ENCODE measurements around the gene PRM1. TPM values are rescaled to one million over a fixed set of nuclear protein-coding genes. Genes with fewer than 3 reads are reported as not detected.
A peak's percentile ranks its signal among the peaks of the same experiment; 100 is the strongest.

Gene PRM1
- total and polyA plus RNA-seq, 2 of the 13 experiments (the other 11 are each of a cell fraction or from before 2014, with no cell fraction given), result not detected

DNA sequence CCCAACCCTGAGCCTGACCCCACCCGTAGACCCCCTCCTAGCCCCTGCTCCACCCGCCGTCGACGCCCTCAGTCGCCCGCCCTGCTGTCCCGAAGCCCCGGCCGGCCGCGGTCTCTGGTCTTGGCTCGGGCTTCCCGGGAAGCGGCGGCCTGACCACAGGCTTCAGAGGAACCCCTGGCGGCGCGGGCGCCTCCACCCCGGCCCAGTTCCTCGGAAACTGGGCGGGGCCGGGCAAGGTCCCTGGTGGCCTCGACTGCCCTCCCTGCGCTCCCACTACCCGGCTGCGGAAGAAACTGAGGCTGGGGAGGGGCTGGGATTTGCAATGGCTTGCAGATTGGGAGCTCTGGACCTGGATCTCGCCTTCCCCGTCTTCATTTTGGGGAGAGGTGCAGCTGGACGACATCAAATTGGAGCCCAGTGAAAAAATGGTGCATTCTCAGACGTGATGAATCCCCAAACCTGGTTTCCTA, 24.4 kb downstream of the PRM1 start (continued):
- TF ChIP-seq, protein P1, sequence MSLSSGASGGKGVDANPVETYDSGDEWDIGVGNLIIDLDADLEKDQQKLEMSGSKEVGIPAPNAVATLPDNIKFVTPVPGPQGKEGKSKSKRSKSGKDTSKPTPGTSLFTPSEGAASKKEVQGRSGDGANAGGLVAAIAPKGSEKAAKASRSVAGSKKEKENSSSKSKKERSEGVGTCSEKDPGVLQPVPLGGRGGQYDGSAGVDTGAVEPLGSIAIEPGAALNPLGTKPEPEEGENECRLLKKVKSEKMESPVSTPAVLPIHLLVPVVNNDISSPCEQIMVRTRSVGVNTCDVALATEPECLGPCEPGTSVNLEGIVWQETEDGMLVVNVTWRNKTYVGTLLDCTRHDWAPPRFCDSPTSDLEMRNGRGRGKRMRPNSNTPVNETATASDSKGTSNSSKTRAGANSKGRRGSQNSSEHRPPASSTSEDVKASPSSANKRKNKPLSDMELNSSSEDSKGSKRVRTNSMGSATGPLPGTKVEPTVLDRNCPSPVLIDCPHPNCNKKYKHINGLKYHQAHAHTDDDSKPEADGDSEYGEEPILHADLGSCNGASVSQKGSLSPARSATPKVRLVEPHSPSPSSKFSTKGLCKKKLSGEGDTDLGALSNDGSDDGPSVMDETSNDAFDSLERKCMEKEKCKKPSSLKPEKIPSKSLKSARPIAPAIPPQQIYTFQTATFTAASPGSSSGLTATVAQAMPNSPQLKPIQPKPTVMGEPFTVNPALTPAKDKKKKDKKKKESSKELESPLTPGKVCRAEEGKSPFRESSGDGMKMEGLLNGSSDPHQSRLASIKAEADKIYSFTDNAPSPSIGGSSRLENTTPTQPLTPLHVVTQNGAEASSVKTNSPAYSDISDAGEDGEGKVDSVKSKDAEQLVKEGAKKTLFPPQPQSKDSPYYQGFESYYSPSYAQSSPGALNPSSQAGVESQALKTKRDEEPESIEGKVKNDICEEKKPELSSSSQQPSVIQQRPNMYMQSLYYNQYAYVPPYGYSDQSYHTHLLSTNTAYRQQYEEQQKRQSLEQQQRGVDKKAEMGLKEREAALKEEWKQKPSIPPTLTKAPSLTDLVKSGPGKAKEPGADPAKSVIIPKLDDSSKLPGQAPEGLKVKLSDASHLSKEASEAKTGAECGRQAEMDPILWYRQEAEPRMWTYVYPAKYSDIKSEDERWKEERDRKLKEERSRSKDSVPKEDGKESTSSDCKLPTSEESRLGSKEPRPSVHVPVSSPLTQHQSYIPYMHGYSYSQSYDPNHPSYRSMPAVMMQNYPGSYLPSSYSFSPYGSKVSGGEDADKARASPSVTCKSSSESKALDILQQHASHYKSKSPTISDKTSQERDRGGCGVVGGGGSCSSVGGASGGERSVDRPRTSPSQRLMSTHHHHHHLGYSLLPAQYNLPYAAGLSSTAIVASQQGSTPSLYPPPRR (CRISPR knock-in tag; IDR thresholded peaks at IDR 0.05; ENCODE audit: borderline replicate concordance), result no peak
- no peak for TF ChIP-seq ZNF878 (CRISPR knock-in tag; IDR thresholded peaks at IDR 0.05)
- peak; percentile 40 for TF ChIP-seq SP5 (CRISPR knock-in tag; IDR thresholded peaks at IDR 0.05; ENCODE audit: borderline replicate concordance, low read depth)
- no peak for TF ChIP-seq ZNF431 (CRISPR knock-in tag; IDR thresholded peaks at IDR 0.05; ENCODE audit: borderline replicate concordance, low read depth)
- no peak for TF ChIP-seq ZNF737 (CRISPR knock-in tag; IDR thresholded peaks at IDR 0.05; ENCODE audit: borderline replicate concordance)
- 0 out of 2 replicates have a peak, but pooled peaks have one; percentile 12 for TF ChIP-seq SP2 (CRISPR knock-in tag; IDR thresholded peaks at IDR 0.05)
- TF ChIP-seq, protein P2, sequence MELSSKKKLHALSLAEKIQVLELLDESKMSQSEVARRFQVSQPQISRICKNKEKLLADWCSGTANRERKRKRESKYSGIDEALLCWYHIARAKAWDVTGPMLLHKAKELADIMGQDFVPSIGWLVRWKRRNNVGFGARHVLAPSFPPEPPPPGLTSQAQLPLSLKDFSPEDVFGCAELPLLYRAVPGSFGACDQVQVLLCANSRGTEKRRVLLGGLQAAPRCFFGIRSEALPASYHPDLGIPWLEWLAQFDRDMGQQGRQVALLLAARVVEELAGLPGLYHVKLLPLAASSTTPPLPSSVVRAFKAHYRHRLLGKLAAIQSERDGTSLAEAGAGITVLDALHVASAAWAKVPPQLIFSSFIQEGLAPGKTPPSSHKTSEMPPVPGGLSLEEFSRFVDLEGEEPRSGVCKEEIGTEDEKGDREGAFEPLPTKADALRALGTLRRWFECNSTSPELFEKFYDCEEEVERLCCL (CRISPR knock-in tag; IDR thresholded peaks at IDR 0.05; ENCODE audit: borderline replicate concordance), result peak; percentile 87; the same call in 1 of the 2 replicates
- TF ChIP-seq XRCC5 (optimal IDR thresholded peaks at IDR 0.05; ENCODE audit: low read length), result peak; percentile 13
- TF ChIP-seq CCAR2 (optimal IDR thresholded peaks at IDR 0.05; ENCODE audit: low read depth, low read length), result peak; percentile 16
- 0 out of 2 replicates have a peak, but pooled peaks have one; percentile 52 for TF ChIP-seq ZNF674 (CRISPR knock-in tag; IDR thresholded peaks at IDR 0.05; ENCODE audit: low read depth)
- peak; percentile 0; the same call in 1 of the 2 replicates for TF ChIP-seq ZNF274 (CRISPR knock-in tag; IDR thresholded peaks at IDR 0.05)
- no peak for TF ChIP-seq ZNF644 (CRISPR knock-in tag; IDR thresholded peaks at IDR 0.05; ENCODE audit: low read depth)
- no peak for TF ChIP-seq RAD21 (CRISPR knock-in tag; IDR thresholded peaks at IDR 0.05)
- TF ChIP-seq, protein P3, sequence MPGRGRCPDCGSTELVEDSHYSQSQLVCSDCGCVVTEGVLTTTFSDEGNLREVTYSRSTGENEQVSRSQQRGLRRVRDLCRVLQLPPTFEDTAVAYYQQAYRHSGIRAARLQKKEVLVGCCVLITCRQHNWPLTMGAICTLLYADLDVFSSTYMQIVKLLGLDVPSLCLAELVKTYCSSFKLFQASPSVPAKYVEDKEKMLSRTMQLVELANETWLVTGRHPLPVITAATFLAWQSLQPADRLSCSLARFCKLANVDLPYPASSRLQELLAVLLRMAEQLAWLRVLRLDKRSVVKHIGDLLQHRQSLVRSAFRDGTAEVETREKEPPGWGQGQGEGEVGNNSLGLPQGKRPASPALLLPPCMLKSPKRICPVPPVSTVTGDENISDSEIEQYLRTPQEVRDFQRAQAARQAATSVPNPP (CRISPR knock-in tag; IDR thresholded peaks at IDR 0.05), result no peak
- no peak for TF ChIP-seq KLF11 (CRISPR knock-in tag; IDR thresholded peaks at IDR 0.05)
- TF ChIP-seq ZNF326 (CRISPR knock-in tag; IDR thresholded peaks at IDR 0.05; ENCODE audit: borderline replicate concordance), result no peak
- no peak for TF ChIP-seq ZNF138 (CRISPR knock-in tag; IDR thresholded peaks at IDR 0.05; ENCODE audit: low read depth)
- TF ChIP-seq NFATC3 (CRISPR knock-in tag; IDR thresholded peaks at IDR 0.05), result peak; percentile 28; the same call in 1 of the 2 replicates
- TF ChIP-seq ZNF367 (CRISPR knock-in tag; IDR thresholded peaks at IDR 0.05; ENCODE audit: borderline replicate concordance), result no peak
- TF ChIP-seq, protein P4, sequence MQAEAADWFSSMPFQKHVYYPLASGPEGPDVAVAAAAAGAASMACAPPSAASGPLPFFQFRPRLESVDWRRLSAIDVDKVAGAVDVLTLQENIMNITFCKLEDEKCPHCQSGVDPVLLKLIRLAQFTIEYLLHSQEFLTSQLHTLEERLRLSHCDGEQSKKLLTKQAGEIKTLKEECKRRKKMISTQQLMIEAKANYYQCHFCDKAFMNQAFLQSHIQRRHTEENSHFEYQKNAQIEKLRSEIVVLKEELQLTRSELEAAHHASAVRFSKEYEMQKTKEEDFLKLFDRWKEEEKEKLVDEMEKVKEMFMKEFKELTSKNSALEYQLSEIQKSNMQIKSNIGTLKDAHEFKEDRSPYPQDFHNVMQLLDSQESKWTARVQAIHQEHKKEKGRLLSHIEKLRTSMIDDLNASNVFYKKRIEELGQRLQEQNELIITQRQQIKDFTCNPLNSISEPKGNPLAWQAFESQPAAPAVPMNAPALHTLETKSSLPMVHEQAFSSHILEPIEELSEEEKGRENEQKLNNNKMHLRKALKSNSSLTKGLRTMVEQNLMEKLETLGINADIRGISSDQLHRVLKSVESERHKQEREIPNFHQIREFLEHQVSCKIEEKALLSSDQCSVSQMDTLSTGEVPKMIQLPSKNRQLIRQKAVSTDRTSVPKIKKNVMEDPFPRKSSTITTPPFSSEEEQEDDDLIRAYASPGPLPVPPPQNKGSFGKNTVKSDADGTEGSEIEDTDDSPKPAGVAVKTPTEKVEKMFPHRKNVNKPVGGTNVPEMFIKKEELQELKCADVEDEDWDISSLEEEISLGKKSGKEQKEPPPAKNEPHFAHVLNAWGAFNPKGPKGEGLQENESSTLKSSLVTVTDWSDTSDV (CRISPR knock-in tag; IDR thresholded peaks at IDR 0.05), result 0 out of 2 replicates have a peak, but pooled peaks have one; percentile 17
- no peak for TF ChIP-seq KLF15 (CRISPR knock-in tag; IDR thresholded peaks at IDR 0.05; ENCODE audit: borderline replicate concordance)
